HepG2 (cell line): Measurements from ENCODE around the gene DNAAF1. TPM values are rescaled to one million over a fixed set of nuclear protein-coding genes. Genes with fewer than 3 reads are reported as not detected.

Source experiments
- ATF6 ChIP-seq: sonication (generic); formaldehyde crosslinking; conservative IDR thresholded peaks from 2 replicates; pipeline ENCODE4 v1.4.0; 2020; ENCODE audit warnings: missing genetic modification reagents
- CEBPB ChIP-seq: IDR thresholded peaks from 2 replicates; pipeline ENCODE4 v1.6.1; 2011; ENCODE audit warnings: low read depth, low read length, improper control_type of control experiment, borderline replicate concordance
- HDAC2 ChIP-seq: sonication (generic); formaldehyde crosslinking; IDR thresholded peaks from 2 replicates; pipeline ENCODE4 v1.4.0; 2020; ENCODE audit warnings: missing genetic modification reagents
- HMGXB3 ChIP-seq: sonication (generic); formaldehyde crosslinking; IDR thresholded peaks from 2 replicates; pipeline ENCODE4 v1.4.0; 2020; ENCODE audit warnings: missing genetic modification reagents, borderline replicate concordance
- JUND ChIP-seq: sonication (generic); formaldehyde crosslinking; IDR thresholded peaks from 2 replicates; pipeline ENCODE4 v1.8.0; 2022; ENCODE audit warnings: mild to moderate bottlenecking, missing genetic modification reagents
- KDM5A ChIP-seq: fragments of 200-600 bp; sonication (generic); IDR thresholded peaks from 2 replicates; pipeline ENCODE4 v1.7.0; 2018; ENCODE audit warnings: antibody characterized with exemption, mild to moderate bottlenecking, low read length, borderline replicate concordance
- NONO ChIP-seq, 2 experiments: fragments of 450-650 bp in 1 of 2; sonication (generic) in 1 of 2; formaldehyde crosslinking in 1 of 2; IDR thresholded peaks in 1 of 2; conservative IDR thresholded peaks in 1 of 2; 2 replicates each; pipeline versions ENCODE4 v1.6.1 to v1.8.0; 2017 to 2022; ENCODE audit warnings: mild to moderate bottlenecking in 1 of 2, missing genetic modification reagents in 1 of 2, moderate library complexity in 1 of 2
- NR2F2 ChIP-seq: IDR thresholded peaks from 2 replicates; pipeline ENCODE4 v1.6.1; 2012; ENCODE audit warnings: low read depth, inconsistent platforms, borderline replicate concordance
- POLR2G ChIP-seq: fragments of 200-400 bp; formaldehyde crosslinking; IDR thresholded peaks from 2 replicates; pipeline ENCODE4 v1.6.1; 2018; ENCODE audit warnings: mild to moderate bottlenecking, low read depth, low read length, moderate library complexity
- SMARCC2 ChIP-seq: fragments of 450-650 bp; IDR thresholded peaks from 2 replicates; pipeline ENCODE4 v1.6.1; 2017; ENCODE audit warnings: antibody characterized with exemption, mild to moderate bottlenecking
- SP1 ChIP-seq, 2 experiments: fragments of 450-650 bp in 1 of 2; sonication (generic) in 1 of 2; formaldehyde crosslinking in 1 of 2; IDR thresholded peaks; 2 replicates each; pipeline versions ENCODE4 v1.4.0 to v1.6.1; 2016 to 2020; ENCODE audit warnings: missing genetic modification reagents in 1 of 2
- SP2 ChIP-seq: sonication (generic); formaldehyde crosslinking; IDR thresholded peaks from 2 replicates; pipeline ENCODE4 v1.5.1; 2020; ENCODE audit warnings: mild to moderate bottlenecking, missing genetic modification reagents
- SP5 ChIP-seq: IDR thresholded peaks from 2 replicates; pipeline ENCODE4 v1.6.1; 2016; ENCODE audit warnings: low read depth, borderline replicate concordance
- SYNCRIP ChIP-seq: fragments of 200-400 bp; formaldehyde crosslinking; IDR thresholded peaks from 2 replicates; pipeline ENCODE4 v1.6.1; 2018; ENCODE audit warnings: mild to moderate bottlenecking, low read depth, low read length; ENCODE audit not compliant: insufficient read depth
- TCF7 ChIP-seq: sonication (generic); IDR thresholded peaks from 2 replicates; pipeline ENCODE4 v1.6.1; 2016; ENCODE audit warnings: antibody characterized with exemption, low read depth
- ZNF362 ChIP-seq: sonication (generic); formaldehyde crosslinking; IDR thresholded peaks from 2 replicates; pipeline ENCODE4 v1.4.0; 2020; ENCODE audit warnings: missing genetic modification reagents, mild to moderate bottlenecking, borderline replicate concordance
- ZNF510 ChIP-seq: sonication (generic); formaldehyde crosslinking; IDR thresholded peaks from 2 replicates; pipeline ENCODE4 v1.4.0; 2020; ENCODE audit warnings: low read depth, mild to moderate bottlenecking, missing genetic modification reagents
- ZNF724P ChIP-seq: sonication (generic); formaldehyde crosslinking; IDR thresholded peaks from 2 replicates; pipeline ENCODE4 v1.8.0; 2022; ENCODE audit warnings: missing genetic modification reagents, borderline replicate concordance
- ZNF883 ChIP-seq: sonication (generic); formaldehyde crosslinking; IDR thresholded peaks from 2 replicates; pipeline ENCODE4 v1.5.1; 2020; ENCODE audit warnings: mild to moderate bottlenecking, missing genetic modification reagents; ENCODE audit errors: not compliant biosample characterization
- ZSCAN25 ChIP-seq: sonication (generic); formaldehyde crosslinking; IDR thresholded peaks from 2 replicates; pipeline ENCODE4 v1.8.0; 2022; ENCODE audit warnings: mild to moderate bottlenecking, missing genetic modification reagents
- polyA plus RNA-seq, 8 experiments: library from polyadenylated mRNA; depleted of rRNA in 3 of 8; stranded (reverse) in 7 of 8; unstranded in 1 of 8; fragments of >200 nt; fragmentation: Illumina TruSeq in 4 of 8; extraction: Trizol in 4 of 8; gene quantifications; 2 replicates each; pipeline versions ENCODE4 v1.2.1 to v1.2.3, GENCODE V29; 2011 to 2016; ENCODE audit warnings: low read depth in 4 of 8, missing spikeins in 1 of 8, mixed read lengths in 1 of 8; ENCODE audit not compliant: insufficient read depth in 1 of 8
- total RNA-seq, 5 experiments: library from RNA; depleted of rRNA; stranded (reverse); fragments of >200 nt; fragmentation: Illumina TruSeq; extraction: Trizol; gene quantifications; 2 replicates each; pipeline ENCODE4 v1.2.3, GENCODE V29; 2016; ENCODE audit warnings: low read depth in 1 of 5
- TF ChIP-seq, protein P1 (sequence below): sonication (generic); formaldehyde crosslinking; IDR thresholded peaks from 2 replicates; pipeline ENCODE4 v1.5.1; 2020; ENCODE audit warnings: mild to moderate bottlenecking, missing genetic modification reagents, borderline replicate concordance

Gene DNAAF1
- total and polyA plus RNA-seq, 2 of the 13 experiments (the other 11 are each of a cell fraction or from before 2014, with no cell fraction given): 0.04 TPM; not detected in 1

DNA sequence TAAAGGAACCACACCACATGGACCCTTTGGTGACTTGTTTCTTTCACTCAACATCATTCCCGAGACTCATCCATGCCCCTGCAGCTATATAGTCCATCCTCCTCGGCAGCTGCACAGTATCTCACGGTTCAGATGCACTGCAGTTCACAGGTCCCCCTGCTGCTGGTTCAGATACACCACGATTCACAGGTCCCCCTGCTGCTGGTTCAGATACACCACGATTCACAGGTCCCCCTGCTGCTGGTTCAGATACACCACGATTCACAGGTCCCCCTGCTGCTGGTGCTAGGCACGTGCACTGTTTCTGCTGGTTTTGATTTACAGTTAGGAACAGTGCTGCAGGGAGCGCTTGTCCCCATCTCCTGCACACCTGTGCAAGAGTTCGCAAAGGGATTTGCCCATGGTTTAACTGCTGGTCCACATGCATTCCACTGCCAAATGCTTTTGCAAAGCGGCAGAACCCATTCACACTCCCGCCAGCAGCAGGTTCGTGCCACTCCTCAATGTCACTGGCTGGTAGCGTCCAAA, 3.9 kb upstream of the DNAAF1 start (continued):
- no peak for TF ChIP-seq HMGXB3
- no peak for TF ChIP-seq SP1 (IDR thresholded peaks at IDR 0.05)
- no peak; the same call in 1 of the 2 replicates for TF ChIP-seq SP1 (CRISPR knock-in tag; IDR thresholded peaks at IDR 0.05)
- no peak for TF ChIP-seq SMARCC2
- TF ChIP-seq ATF6 (CRISPR knock-in tag): no peak
- no peak for TF ChIP-seq TCF7
- TF ChIP-seq SYNCRIP: no peak
- no peak for TF ChIP-seq CEBPB
- TF ChIP-seq ZSCAN25: no peak
- TF ChIP-seq ZNF510: no peak
- peak; percentile 46; the same call in 1 of the 2 replicates for TF ChIP-seq HDAC2 (CRISPR knock-in tag)
- no peak for TF ChIP-seq NONO (IDR thresholded peaks at IDR 0.05)
- peak; percentile 85 for TF ChIP-seq NONO (CRISPR knock-in tag; conservative IDR thresholded peaks at IDR 0.05)
- TF ChIP-seq JUND (CRISPR knock-in tag): no peak
- TF ChIP-seq NR2F2: no peak
- TF ChIP-seq, protein P1, sequence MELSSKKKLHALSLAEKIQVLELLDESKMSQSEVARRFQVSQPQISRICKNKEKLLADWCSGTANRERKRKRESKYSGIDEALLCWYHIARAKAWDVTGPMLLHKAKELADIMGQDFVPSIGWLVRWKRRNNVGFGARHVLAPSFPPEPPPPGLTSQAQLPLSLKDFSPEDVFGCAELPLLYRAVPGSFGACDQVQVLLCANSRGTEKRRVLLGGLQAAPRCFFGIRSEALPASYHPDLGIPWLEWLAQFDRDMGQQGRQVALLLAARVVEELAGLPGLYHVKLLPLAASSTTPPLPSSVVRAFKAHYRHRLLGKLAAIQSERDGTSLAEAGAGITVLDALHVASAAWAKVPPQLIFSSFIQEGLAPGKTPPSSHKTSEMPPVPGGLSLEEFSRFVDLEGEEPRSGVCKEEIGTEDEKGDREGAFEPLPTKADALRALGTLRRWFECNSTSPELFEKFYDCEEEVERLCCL (CRISPR knock-in tag): no peak
- peak; percentile 49 for TF ChIP-seq ZNF883
- no peak for TF ChIP-seq POLR2G
- no peak for TF ChIP-seq ZNF724P (CRISPR knock-in tag)
- TF ChIP-seq SP5 (CRISPR knock-in tag): no peak
- no peak for TF ChIP-seq SP2 (CRISPR knock-in tag)
- TF ChIP-seq KDM5A: no peak
- TF ChIP-seq ZNF362: peak; percentile 21; the same call in 1 of the 2 replicates
